HCT116 (cell line): Measurements from ENCODE around the gene NBPF4.
"Not testable (repeated sequence)": the region's sequence is repeated elsewhere in the genome, so short reads cannot be mapped to it uniquely, and the experiment has no call there.

Experiments used
- CTCF ChIP-seq, 3 experiments: fragments of 200-600 bp in 1 of 3; sonication (generic) in 1 of 3; IDR thresholded peaks in 2 of 3; conservative IDR thresholded peaks in 1 of 3; 2 replicates each; pipeline ENCODE4 v1.5.1; 2012 to 2017; ENCODE audit warnings: low read depth in 2 of 3, low read length in 2 of 3, antibody characterized with exemption in 1 of 3, borderline replicate concordance in 1 of 3, control low read depth in 1 of 3, mild to moderate bottlenecking in 1 of 3, mixed read lengths in 1 of 3, mixed run types in 1 of 3, moderate library complexity in 1 of 3; ENCODE audit not compliant: insufficient read depth in 1 of 3
- JUND ChIP-seq: IDR thresholded peaks from 2 replicates; pipeline ENCODE4 v1.6.1; 2012
- POLR2A ChIP-seq: IDR thresholded peaks from 2 replicates; pipeline ENCODE4 v1.7.0; 2011; ENCODE audit warnings: borderline replicate concordance; ENCODE audit not compliant: insufficient read depth, insufficient read length; ENCODE audit errors: extremely low read depth
- SP1 ChIP-seq: IDR thresholded peaks from 2 replicates; pipeline ENCODE4 v1.6.1; 2012; ENCODE audit warnings: low read depth
- YY1 ChIP-seq: IDR thresholded peaks from 2 replicates; pipeline ENCODE4 v1.6.1; 2011; ENCODE audit warnings: low read length, low read depth, moderate library complexity, mild to moderate bottlenecking; ENCODE audit not compliant: insufficient replicate concordance; ENCODE audit errors: extremely low read depth
- ZNF274 ChIP-seq: fragments of 200-500 bp; sonication (Bioruptor generic); IDR thresholded peaks from 2 replicates; pipeline ENCODE4 v1.6.1; 2014; ENCODE audit warnings: mild to moderate bottlenecking, low read depth, low read length, inconsistent platforms
- TF ChIP-seq, protein P1 (sequence below): IDR thresholded peaks from 2 replicates; pipeline ENCODE4 v1.6.1; 2012; ENCODE audit warnings: low read depth

DNA sequence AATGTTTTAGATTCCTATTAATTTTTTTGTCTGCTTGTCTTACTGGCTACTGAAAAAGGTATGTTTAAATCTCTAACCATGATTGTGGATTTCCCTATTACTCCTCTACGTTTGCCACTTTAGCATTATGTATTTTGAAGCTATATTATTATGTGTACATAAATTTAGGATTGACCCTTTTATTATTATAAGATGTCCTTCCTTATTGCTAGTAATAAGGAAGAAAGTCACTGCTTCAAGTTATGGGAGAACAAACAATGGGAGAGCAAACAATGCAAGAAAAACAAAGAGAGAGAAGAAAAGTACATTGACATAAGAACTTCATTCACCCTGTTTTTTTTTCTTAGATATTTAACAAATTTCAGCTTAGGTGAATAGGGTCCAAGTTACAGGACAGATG is 23.2 kb upstream of the NBPF4 start:
- TF ChIP-seq, protein P1, sequence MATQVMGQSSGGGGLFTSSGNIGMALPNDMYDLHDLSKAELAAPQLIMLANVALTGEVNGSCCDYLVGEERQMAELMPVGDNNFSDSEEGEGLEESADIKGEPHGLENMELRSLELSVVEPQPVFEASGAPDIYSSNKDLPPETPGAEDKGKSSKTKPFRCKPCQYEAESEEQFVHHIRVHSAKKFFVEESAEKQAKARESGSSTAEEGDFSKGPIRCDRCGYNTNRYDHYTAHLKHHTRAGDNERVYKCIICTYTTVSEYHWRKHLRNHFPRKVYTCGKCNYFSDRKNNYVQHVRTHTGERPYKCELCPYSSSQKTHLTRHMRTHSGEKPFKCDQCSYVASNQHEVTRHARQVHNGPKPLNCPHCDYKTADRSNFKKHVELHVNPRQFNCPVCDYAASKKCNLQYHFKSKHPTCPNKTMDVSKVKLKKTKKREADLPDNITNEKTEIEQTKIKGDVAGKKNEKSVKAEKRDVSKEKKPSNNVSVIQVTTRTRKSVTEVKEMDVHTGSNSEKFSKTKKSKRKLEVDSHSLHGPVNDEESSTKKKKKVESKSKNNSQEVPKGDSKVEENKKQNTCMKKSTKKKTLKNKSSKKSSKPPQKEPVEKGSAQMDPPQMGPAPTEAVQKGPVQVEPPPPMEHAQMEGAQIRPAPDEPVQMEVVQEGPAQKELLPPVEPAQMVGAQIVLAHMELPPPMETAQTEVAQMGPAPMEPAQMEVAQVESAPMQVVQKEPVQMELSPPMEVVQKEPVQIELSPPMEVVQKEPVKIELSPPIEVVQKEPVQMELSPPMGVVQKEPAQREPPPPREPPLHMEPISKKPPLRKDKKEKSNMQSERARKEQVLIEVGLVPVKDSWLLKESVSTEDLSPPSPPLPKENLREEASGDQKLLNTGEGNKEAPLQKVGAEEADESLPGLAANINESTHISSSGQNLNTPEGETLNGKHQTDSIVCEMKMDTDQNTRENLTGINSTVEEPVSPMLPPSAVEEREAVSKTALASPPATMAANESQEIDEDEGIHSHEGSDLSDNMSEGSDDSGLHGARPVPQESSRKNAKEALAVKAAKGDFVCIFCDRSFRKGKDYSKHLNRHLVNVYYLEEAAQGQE, result not testable (repeated sequence)
- TF ChIP-seq CTCF (IDR thresholded peaks at IDR 0.05 in 2 of 3, conservative IDR thresholded peaks at IDR 0.05 in 1 of 3; ENCODE audit: borderline replicate concordance in 1 of 3, insufficient read depth in 1 of 3, low read depth in 2 of 3, low read length in 2 of 3); POLR2A; SP1; JUND; ZNF274; YY1: not testable (repeated sequence)
